Stimulated activated CD4-positive, alpha-beta T cell treated with anti-CD3 and anti-CD28 coated beads, TNF-alpha, amount 100 ng/mL, for 1 hour (primary cell): ENCODE results near the gene CLNK.
"Not testable (repeated sequence)": the region's sequence is repeated elsewhere in the genome, so short reads cannot be mapped to it uniquely, and the experiment has no call there.

Experiments
- DNase-seq, 3 donors: peaks; one replicate each; pipeline ENCODE4 v3.0.0-alpha.2; 2020; ENCODE audit warnings: low read depth in 3 of 3, low spot score in 1 of 3

Gene CLNK

DNA sequence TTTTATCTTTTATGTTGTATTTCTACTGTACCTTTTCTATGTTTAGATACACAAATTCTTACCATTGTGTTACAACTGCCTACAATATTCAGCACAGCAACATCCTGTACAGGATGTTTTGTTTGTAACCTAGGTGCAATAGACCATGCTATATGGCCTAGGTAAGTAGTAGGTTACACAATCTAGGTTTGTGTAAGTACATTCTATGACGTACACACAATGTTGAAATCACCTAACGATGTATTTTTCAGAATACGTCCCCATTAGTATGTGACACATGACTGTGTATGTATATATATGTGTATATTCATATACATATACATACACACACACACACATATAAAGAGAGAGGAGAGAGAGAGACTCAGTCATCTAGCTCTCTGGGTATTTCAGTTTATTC, 103.5 kb downstream of the CLNK start:
- no peak for DNase-seq

DNA sequence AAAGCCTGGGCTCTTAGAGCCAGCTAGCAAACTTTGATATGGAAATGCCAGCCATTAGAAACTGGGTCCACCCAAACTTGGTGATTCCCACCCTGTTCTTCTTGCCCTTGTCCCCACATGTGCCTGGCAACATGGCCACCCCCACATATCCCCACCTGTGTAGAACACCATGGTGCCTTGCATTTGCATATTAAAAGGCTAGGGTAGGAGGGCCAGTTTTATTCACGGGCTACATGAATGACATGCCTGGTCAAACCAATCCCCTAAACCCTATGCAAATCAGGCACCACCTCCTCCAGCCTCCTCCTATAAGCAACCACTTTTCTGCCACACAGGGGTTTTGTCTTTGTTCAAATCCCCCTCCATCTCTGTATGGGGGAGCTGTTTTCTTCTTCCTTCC, 104.9 kb downstream of the CLNK start:
- DNase-seq: no peak

DNA sequence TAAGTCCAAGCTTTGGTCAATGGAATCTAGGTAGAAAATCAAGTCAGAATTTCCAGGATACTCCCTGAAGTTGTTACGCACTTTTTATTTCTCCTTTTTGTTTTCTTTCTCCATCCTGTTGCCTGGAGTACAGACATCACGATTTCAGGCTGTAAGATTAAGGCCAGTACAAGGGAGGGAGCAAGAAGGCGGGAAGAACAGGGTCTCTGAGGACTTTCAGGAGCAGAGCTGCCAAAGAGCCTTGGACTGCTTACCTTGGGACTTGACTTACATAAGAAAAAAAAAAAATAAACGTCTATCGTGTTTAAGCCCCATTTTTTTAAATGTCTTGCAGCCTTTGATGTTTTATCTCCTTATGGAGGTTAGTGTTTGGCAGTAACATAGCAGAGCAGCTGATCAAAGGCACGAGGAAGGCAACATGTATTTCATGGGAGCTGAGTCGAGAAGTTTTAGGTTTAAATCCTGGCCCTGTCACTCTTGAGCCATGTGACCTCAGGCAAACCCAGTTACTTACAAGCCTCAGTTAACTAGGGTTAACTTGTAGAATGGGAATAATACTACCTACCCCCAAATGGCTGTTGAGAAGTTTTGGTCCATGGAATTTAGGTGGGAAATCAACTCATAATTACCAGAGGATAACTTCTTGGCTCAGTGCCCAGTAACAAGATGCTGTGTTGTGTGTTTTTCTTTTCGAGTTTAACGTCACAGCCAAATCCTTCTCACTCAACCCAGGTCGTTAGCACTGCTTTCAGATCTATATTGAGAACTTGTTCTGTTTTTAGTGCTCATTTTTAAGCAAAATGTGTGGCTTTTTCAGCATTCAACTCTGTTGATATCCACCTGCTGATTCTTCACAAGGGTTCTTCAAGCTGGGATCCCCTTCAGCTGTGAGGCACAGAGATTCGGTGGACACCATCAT, 106.8 kb downstream of the CLNK start:
- no peak for DNase-seq

DNA sequence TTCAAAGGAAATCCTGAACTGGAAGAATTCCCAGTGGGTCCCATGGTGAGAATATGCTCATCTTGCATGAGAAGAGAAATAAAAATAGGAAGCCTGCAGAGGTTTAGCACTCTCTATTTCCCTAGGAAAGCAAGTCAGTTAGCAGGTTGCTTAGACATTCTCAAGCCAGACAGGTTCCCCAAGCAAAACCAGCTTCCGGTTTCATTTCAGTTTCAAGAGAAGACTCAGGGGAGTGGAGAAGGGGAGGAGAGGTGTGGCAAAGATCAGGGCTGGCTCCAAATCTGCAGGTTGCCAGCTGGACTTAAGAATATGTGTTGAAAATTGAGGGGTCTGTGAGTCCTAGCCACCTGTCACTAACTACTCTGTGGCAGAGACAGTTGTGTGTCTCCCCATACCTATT, 107.5 kb downstream of the CLNK start:
- no peak for DNase-seq

DNA sequence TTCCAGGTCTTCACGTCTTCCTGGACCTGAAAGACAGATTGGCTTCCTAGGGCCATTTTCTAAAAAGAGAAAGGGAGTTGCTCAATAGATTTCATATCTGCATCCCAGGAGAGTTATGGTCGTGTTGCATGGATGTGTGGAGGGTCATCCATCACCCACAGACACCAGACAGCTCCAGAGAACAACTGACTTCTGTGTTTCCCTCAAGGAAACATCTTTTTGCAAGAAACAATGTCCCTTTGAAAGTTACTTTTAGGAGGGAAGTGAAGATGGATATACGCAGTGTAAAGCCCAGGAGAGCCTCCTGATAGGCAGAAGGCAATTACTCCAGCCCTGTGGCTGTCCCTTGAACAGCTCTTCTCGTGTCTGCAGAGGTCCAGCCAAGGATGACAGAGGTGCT, 108.3 kb downstream of the CLNK start:
- DNase-seq: no peak

DNA sequence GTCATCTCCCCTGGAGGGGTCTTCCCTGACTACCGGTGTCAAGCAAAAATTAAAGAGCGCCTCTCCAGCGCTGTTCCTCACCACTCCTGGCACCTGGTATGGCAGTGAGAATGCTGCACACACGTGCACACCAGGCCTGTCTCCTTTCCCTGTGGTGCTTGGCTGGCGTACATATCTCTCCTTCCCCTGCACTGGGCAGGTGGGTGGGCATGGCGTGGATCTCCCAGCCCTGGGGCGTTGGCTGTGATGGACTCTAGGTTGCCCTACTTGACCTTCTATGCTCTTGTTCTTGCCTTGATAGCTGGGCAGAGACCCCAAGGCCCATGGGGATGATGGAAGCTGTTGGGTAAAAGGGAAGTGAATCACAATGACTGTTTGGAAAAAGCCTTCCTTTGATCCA, 109.2 kb downstream of the CLNK start:
- DNase-seq: no peak

DNA sequence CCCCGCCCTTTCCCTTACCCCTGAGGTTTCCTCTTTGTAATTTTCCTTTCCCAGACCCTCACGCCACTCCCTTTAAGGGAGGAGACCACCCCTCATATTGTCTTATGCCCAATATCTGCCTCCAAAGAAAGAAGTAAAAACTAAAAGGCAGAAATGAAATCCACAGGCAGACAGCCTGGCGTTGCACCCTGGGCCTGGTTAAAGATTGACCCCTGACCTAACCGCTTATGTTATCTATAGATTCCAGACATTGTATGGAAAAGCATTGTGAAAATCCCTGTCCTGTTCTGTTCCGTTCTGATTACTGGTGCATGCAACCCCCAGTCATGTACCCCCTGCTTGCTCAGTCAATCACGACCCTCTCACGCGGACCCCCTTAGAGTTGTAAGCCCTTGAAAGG, 110.0 kb downstream of the CLNK start:
- not testable (repeated sequence) for DNase-seq

DNA sequence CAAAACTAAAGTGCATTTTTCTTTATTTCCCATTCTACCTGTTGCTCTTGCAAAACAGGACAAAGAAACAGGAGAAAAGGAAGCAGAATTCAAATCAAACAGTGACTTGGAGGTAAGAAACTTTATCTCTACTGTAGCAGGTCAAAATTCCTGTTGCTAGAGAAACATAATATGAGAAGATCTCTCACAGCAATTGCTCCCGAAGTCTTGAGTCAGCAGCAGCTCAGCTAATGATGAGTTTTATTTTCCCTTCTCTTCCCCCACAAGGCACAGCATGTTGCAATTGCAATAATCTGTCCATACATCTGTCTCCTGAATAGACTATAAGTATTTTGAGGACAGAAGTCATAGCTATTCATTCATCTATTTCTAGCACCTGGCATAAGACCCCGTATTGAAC, 112.7 kb downstream of the CLNK start:
- DNase-seq: no peak

DNA sequence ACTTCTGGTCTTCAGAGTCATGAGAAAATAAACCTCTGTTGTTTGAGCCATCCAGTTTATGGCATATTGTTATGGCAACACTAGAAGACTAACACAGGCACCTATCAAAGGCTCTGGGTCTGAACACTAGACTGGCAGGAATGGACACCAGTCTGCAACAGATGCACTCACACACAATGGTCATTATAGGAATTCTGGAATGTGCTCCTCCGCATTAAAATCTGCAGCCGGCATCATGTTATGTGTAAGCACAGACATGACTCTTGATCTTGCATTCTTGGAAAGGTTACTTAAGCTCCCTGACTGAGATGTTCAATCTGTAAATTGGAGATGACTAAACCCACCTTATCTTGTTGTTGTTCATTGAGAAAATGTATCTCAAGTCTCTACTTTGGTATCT, 115.1 kb downstream of the CLNK start:
- no peak for DNase-seq

DNA sequence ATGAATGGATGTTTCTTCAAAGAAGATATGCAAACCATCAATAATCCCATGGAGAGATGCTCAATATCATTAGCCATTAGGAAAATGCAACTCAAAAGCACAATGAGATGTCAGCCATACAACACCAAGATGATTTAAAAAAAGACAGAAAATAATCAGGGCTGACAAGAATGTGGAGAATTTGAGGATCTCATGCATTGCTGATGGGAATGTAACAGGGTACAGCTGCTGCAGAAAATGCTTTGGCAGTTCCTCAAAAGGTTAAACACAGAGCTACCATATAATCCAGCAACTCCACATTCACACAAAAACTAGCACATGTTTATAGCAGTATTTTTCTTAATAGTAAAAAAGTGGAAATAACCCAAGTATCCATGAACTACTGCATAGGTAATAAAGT, 116.8 kb downstream of the CLNK start:
- no peak for DNase-seq

DNA sequence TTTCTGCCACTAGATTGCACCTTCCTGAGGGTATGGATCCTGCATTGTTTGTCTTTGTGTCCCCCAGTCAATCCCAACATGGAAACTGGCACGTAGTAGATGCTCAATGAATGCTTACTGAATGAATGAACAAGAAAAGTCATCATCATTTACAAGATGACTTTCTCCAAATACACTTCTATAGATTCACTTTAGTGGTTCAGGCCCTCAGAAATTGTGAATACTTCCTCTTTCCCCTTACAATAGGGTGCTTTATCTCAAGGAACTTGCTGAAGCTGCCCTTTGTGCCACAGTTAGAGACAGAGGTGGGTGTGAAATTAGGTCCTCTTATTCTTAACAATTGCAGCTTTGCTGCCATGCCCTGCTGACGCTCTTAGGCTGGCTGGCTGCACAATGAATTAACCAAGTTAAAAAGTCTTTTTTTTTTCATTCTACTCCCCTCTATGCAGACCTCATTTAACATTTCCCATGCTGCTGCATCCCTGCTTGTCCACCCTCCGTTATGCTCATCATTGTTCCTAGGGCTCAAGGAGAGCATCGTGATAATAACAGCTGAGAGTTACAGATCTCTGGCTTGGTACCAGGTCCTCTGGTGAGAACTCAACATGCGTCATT, 119.3 kb downstream of the CLNK start:
- no peak for DNase-seq

DNA sequence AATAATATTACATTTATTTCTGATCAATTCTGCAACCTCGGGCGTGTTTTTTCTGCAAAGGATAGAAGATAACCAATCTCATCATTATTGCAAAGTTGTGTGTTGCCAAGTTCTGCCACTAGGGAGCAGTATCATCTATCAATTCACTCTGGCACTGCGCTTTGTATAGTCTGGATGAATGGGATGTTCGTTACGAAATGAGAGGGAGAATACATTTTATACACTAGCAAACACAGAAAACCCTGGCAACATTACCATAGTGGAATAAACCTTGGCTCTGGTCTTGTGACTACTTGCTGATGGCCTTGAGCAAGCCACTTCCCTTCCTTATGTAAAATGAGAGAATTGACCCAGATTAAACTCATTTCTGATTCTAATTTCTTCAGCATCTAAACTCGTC, 129.9 kb downstream of the CLNK start:
- DNase-seq: peak in 1 of 3 donors; percentile 7

DNA sequence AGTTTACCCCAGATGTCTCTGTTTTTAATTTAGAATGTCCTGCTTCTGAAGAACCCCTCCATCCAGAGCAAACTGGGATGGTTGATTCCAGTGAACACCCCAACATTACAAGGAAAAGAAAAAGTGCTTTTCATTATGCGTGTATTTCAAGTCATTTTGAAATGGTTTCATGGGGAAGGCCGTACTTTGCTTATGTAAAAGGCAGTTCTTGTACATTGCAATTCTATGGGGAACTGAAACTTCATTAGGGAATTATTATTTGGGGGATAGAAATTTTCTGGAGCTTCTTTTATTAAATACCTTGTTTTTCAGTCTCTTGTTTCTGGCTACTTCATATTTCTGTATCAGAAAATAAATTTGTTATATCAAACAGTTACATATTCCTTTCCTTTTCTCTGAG, 130.4 kb downstream of the CLNK start:
- DNase-seq: no peak

DNA sequence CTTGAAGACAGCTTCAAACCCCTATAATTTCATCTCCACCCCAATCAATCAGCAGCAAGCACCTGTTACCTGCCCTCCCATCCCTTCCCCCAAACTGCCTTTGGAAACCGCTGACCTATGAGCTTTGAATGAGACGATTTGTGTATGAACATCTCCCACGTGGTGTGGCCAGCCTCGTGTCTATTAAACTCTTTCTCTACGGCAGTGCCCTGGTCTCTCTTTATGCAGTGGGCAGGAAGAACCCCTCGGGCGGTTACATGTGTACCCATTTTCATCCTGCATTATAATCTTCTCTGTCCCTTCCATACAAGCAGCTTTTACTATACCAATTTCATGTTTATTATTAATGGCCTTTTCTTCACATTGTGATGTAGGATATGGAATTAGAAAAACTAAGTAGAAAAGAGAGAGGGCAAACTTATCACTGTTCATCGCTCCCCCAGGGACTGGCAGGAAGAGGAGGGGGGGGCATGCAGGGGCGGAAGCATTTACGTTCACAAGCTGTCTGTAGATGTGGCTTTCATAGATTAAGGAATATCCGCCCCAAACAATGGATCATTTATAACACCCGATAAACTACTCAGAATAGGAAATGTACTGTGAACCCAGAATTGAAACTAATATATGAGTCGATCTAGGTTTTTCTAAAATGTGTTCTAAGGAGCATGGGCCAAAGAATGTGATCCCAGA, 131.8 kb downstream of the CLNK start:
- DNase-seq: no peak

DNA sequence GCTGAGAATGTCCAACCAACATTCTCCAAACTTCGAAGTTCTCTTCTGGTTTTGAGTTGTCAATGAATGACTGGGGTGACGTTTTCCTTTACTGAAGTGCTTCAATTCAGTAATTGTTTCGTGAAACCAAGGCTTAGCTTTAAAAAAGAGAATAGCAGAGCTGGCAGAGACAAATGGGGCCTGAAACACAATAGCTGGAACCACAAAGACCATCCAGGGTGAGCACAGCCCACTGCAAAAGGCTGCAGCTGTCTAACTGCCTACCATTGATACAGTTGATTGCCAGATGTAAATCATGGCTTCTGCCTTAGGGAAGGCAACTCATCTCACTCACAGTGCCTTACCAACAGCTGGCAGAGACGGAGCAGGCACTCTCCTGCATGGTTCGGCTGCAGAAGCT, 148.7 kb downstream of the CLNK start:
- DNase-seq: no peak

DNA sequence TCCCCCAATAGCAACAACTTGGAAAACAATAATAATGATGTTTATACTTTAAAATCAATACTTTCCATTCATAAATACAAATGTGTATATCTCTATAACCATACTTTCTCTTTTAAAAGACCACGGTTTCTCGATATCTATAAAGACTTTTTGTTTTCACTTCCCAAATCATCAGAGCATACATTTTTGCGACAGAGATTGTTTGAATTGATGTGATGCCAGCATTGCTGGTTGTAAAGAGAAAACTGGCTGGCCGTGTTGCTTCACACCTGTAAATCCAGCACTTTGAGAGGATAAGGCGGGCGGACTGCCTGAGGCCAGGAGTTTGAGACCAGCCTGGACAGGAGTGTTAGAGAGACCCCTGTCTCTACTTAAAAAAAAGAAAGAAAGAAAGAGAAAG, 149.7 kb downstream of the CLNK start:
- DNase-seq: no peak

DNA sequence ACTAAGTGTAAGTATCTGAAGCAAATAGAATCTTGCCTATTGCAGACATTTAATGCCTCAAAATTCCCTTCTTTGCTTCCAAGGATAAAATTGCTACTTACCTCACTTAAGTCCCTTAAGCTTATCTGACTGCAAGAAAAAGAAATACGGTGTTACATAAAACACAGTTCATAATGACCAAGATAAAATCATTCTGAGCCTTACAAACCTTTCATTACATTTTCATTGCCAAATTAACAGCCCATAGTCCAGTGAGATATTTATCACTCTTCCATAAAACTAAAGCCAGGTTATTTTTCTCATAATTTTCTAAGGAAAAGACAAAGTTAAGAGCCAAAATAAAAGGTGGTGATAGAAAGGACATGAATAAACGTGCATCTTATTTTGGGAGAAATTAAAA, 152.4 kb downstream of the CLNK start:
- no peak for DNase-seq

DNA sequence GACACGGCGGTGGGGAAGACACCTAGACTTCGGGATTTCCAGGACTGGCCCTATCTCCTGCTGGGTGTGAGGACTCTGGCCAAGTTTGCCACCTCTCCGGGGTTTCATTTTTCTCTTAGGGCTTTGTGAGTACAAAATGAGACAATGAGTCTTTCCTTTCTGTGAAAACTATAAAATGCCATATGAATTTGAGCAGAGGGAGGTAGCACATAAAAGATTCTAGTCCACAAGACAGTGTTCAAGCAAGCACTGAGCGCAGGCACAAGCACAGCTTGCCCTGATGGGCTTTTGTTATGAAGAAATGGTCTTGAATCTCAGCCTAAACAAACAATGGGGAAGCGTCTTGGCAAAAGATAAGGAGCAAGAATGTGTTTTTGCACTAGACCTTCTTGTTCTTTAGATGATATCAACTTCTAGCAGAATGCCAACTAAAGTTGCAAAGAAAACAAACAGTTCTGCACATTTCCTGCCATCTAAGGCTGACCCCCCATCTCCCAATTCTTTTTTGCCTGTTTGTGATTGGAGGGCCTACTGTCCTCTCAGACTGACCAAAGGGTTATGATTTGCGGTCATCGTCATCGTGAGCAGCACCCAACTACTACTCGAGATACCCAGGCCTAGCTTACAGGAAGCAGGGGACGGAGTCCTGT, 154.3 kb downstream of the CLNK start:
- DNase-seq: no peak

DNA sequence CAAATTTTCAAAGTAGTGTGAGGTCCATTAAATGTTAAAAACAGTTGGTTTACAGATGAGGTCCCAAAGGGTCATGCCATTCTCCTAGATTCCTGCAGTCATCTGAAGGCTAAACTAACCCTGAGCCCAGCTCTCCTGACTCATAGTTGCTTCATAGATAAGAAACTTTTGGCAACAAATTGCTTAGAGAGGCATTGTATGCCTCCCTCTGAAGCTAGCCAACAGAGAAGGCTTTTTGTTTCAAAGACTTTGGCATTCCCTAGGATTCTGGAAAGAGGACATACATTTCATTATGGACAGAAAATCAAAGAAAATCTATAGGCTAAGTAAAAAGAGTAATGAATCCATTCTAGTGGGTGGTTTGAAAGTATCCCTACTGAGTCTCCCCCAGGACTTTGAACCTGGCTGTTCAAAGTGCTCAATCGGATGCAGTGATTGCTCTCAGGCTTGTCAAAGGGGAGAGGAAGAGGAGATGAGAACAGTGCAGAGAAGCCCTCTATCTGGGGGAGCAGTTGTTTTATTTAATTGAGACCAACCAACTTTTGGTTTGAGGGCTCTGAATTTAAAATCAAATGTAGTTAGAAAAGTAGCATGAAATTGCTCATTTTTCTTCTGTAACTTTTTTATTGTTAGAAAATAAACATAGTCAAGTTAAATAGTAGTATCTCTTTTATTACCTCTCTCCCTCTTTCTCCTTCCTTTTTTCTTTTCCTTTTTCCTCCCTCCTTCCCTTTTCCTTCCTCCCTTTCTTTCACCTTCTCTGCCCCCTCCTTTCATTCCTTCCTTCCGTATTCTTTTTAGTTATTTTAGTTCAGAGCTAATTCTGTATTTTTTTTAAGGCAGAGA, 155.1 kb downstream of the CLNK start:
- DNase-seq: no peak

DNA sequence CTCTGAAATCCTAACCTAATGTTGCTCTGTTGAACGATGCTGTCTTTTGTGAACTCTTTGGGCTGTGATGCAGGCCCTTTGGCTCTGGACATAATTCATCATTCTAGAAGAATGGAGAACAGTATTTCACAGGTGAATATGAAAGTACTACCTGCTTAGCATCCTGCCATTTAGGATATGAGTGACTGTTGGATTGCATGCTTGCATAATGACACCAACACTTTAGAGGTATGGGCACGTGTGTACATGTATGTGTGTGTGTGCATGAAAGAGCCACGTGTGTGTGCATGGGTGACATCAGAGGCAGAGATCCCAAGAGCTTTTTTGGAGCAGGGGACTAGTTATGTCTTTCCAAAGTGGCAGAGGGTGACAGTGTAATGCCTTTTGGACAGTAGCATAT, 157.1 kb downstream of the CLNK start:
- DNase-seq: no peak
